ENCODE results near the gene NDUFB2. TPM values are rescaled to one million over a fixed set of nuclear protein-coding genes. Genes with fewer than 3 reads are reported as not detected.

NDUFB2 gene
- total and polyA plus RNA-seq, 11 donors, result 458 to 1,005 (median 615) TPM

DNA sequence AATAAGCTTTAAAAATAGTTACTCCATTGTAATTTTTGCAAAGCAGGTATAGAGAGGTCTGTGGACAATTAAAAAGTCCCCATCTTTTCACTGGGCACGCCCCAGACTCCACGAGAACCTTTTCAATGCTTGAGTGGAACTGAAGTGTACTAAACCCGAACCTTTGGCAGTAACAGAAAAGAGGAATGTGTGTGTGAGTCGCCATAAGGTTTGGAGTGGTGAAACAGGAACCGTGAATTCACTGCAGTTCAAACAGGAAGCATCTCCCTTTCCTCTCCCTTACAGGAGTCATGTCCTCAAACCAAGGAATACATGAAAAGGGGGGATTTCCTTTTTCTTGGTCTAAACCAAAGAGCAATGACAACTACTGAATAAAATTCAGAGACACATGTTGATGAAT is 23.2 kb downstream of the NDUFB2 start:
- Histone ChIP-seq H3K4me1 (no peaks in the 10 kb centered on the region), H3K9me3 (no peaks in the 10 kb centered on the region), H3K27me3 (no peaks in the 10 kb centered on the region), H3K36me3 (peaks cover 0 to 25% (median 0%) of the 10 kb centered on the region in 9 donors), H3K27ac (no peak overlapping the region), H3K4me3 (no peak overlapping the region)
- ATAC-seq (no peak), DNase-seq (no peak)
- intact Hi-C loops (cut with DNase I), result no loop called here
- WGBS, 4 donors, result 56 to 64% (median 62%) methylated on average over 5 of the region's 5 CpGs
- TF ChIP-seq POLR2A (IDR thresholded peaks at IDR 0.05), result no peak

DNA sequence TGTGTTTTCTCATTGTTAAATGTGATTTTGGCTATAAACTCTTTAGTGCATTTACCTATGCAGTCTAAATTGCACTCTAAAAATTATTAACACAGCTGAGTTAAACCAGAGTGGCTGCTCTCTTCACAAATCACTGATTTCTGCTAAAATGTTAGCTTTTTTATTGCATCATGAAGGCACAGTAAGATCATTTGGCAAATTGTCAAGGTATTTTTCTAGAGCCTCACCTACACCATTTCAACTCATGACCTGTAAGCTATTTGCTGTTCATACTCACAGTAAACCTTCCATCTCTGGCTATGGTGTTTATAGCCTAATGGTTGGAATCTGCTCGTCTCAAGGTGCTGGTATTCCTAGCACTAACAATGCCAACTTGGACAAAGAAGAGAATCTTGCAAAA is 25.7 kb downstream of the NDUFB2 start:
- ATAC-seq (no peak), DNase-seq (no peak)
- TF ChIP-seq, protein P1, sequence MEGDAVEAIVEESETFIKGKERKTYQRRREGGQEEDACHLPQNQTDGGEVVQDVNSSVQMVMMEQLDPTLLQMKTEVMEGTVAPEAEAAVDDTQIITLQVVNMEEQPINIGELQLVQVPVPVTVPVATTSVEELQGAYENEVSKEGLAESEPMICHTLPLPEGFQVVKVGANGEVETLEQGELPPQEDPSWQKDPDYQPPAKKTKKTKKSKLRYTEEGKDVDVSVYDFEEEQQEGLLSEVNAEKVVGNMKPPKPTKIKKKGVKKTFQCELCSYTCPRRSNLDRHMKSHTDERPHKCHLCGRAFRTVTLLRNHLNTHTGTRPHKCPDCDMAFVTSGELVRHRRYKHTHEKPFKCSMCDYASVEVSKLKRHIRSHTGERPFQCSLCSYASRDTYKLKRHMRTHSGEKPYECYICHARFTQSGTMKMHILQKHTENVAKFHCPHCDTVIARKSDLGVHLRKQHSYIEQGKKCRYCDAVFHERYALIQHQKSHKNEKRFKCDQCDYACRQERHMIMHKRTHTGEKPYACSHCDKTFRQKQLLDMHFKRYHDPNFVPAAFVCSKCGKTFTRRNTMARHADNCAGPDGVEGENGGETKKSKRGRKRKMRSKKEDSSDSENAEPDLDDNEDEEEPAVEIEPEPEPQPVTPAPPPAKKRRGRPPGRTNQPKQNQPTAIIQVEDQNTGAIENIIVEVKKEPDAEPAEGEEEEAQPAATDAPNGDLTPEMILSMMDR (IDR thresholded peaks at IDR 0.05), result no peak
- TF ChIP-seq POLR2A (IDR thresholded peaks at IDR 0.05), result no peak
- Histone ChIP-seq H3K36me3 (peaks cover 0 to 42% (median 0%) of the 10 kb centered on the region in 9 donors), H3K27me3 (no peaks in the 10 kb centered on the region), H3K9me3 (no peaks in the 10 kb centered on the region), H3K4me1 (no peaks in the 10 kb centered on the region), H3K27ac (no peak overlapping the region), H3K4me3 (no peak overlapping the region)
- 95 to 100% (median 96%) methylated on average over 1 of the region's 1 CpG for WGBS, 4 donors
- intact Hi-C loops (cut with DNase I), result no loop called here

DNA sequence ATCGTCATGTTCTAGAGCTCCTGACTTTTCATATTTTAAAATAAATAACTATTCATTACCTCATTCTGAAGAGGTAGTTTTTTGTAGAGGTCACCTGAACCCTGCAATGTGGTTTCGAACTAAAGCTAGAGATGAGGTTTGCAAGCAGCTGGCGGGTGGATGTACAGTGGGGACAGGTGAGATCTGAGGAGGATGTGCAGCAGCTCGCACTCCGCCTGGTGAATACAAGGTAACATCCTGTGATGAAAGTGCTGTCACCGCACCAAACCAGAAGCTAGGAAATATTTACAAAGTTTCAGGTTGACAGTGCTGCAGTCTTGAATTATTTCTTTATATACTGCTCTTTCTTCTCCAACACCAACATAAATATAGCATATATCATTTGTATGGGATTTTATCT is 26.5 kb downstream of the NDUFB2 start:
- 94 to 98% (median 96%) methylated on average over 6 of the region's 6 CpGs for WGBS, 4 donors
- DNase-seq, result no peak
- TF ChIP-seq POLR2A (IDR thresholded peaks at IDR 0.05), result no peak
- TF ChIP-seq, protein P1 (IDR thresholded peaks at IDR 0.05), result no peak

GRCh38 chr7:140723574-140723973 is 27.1 kb downstream of the NDUFB2 start:
- Histone ChIP-seq H3K36me3 (peaks cover 0 to 42% (median 0%) of the 10 kb centered on the region in 9 donors), H3K27ac (no peak overlapping the region), H3K4me3 (no peak overlapping the region), H3K4me1 (no peaks in the 10 kb centered on the region), H3K9me3 (no peaks in the 10 kb centered on the region), H3K27me3 (no peaks in the 10 kb centered on the region)
- 89 to 94% (median 93%) methylated on average over 3 of the region's 3 CpGs for WGBS, 4 donors
- TF ChIP-seq, protein P1 (IDR thresholded peaks at IDR 0.05), result no peak
- TF ChIP-seq POLR2A (IDR thresholded peaks at IDR 0.05), result no peak
- intact Hi-C loops (cut with DNase I), result no loop called here
- no peak for DNase-seq
- ATAC-seq, result no peak

More for the DNA sequence above, 26.5 kb downstream of the NDUFB2 start:
- no peak for ATAC-seq
- no peak overlapping the region for H3K4me3 ChIP-seq
- no peaks in the 10 kb centered on the region for H3K4me1 ChIP-seq
- H3K27ac ChIP-seq, result no peak overlapping the region
- H3K27me3 ChIP-seq, result no peaks in the 10 kb centered on the region
- no peaks in the 10 kb centered on the region for H3K9me3 ChIP-seq
- intact Hi-C loops (cut with DNase I), result no loop called here
- H3K36me3 ChIP-seq, result peaks cover 0 to 42% (median 0%) of the 10 kb centered on the region in 9 donors

- ATAC-seq (no peak), DNase-seq (no peak)
- intact Hi-C loops (cut with DNase I), result no loop called here
- H3K27me3 ChIP-seq, result no peaks in the 10 kb centered on the region
- no peak overlapping the region for H3K27ac ChIP-seq
- TF ChIP-seq, protein P1 (IDR thresholded peaks at IDR 0.05), result no peak
- no peak for TF ChIP-seq POLR2A (IDR thresholded peaks at IDR 0.05)
- peaks cover 0 to 42% (median 0%) of the 10 kb centered on the region in 9 donors for H3K36me3 ChIP-seq
- WGBS, 4 donors, result 96 to 100% (median 100%) methylated on average over 1 of the region's 1 CpG
- H3K4me1 ChIP-seq, result no peaks in the 10 kb centered on the region
- H3K4me3 ChIP-seq, result no peak overlapping the region
- no peaks in the 10 kb centered on the region for H3K9me3 ChIP-seq
Measured at GRCh38 chr7:140724706-140725105, 28.2 kb downstream of the NDUFB2 start.
